HG03575 (cell line): ENCODE results near the gene MTRF1L.
A peak's percentile ranks its signal among the peaks of the same experiment; 100 is the strongest.
"Not testable (repeated sequence)": the region's sequence is repeated elsewhere in the genome, so short reads cannot be mapped to it uniquely, and the experiment has no call there.

Source experiments
- ATAC-seq: cut with Tn5 transposase; IDR thresholded peaks from one replicate; pipeline ENCODE4 v1.9.1; 2021; ENCODE audit not compliant: unreplicated experiment, insufficient number of reproducible peaks, low FRiP score; ENCODE audit errors: extremely low read depth

MTRF1L gene

DNA sequence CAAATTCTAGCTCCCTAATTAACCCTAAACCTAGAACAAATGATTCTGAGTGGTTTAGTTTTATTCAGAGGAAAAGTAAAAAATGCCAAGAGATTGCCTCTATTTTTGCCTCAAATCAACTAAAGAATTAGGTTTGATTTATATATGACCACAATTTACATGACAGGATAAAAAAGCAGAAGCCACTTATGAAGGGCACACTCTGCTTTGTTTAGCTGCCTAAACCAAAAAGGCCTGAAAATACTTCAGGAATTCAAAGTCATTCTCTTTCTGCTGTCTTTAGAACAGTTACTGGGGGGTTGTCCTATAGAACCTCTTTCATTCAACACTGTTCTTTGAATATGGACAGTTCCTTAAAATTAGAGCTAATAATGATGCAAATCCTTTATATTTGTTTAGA lies 25.0 kb downstream of the MTRF1L start:
- ATAC-seq: no peak

DNA sequence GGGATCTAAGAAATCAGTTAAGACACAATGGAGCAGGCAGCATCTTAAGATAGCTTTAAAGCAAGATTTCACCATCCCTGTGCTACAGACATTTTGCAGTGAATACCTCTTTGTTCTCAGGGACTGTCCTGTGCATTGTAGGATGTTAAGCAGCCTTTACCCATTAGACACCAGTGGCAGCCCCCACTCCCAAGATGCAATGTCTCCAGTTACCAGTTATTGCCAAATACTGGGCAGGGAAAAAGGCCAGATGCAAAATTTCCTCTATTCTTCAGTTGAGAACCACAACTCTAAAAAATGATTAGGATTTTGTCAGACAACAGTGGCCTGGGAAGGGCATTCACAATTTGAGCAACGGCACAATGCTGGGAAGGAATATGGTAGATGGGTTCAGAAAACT lies 25.8 kb downstream of the MTRF1L start:
- ATAC-seq: no peak

DNA sequence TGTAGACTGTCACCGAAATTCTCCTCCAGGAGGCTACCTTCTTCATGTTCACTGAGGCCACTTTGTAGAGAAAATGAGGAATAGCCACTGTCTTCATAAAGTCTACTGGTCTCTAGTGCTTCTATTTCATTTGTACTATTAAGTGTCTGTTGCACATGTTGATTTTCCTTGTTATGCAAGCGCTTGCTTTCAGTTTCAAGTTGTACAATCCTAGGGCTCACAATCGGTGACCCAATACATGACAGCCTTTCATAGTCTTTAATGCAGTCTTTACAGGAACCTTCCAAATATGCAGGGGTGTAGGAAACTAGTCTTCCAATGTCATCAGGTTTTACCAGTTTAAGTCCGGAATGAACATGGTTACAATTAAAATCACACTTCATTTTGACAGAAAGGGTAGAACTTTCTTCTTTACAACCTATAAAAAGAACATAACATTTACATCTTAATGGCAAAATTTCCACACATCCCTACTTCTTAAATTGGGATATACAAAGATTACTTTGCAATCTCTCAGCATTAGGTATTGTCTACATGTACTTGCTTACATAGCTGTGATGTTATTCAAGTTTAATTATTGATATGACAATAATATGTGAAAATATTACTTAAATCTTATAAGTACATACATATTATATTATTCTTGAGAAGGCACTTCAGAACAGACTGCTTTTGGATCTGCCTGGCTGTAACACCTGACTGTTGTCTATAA lies 27.1 kb downstream of the MTRF1L start:
- ATAC-seq: no peak

DNA sequence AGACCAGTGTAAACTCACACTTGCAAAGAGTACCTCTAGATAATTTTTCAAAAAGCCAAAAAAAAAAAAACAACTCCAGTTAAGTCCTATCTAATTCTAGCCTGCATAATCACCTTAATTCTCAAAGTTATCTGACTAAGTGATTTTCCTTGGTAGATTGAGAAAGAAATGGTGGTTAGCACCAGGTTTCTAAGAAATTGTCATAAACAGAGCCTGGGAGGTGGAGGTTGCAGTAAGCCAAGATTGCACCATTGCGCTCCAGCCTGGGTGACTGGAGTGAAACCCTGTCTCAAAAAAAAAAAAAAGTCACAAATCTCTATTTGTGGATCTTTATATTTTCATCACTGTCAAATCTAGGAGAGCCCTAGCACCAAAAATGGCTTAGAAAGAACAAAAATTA lies 28.6 kb downstream of the MTRF1L start:
- no peak for ATAC-seq

- no peak for ATAC-seq
Observed at GRCh38 chr6:152969688-152970418, 32.7 kb downstream of the MTRF1L start.

- ATAC-seq: not testable (repeated sequence)
Observed at GRCh38 chr6:152966168-152966894, 36.2 kb downstream of the MTRF1L start.

- ATAC-seq: no peak
Observed at GRCh38 chr6:152959333-152959732, 43.2 kb downstream of the MTRF1L start.

- ATAC-seq: no peak
Observed at GRCh38 chr6:152957796-152958195, 44.7 kb downstream of the MTRF1L start.

GRCh38 chr6:152954443-152954842 lies 48.1 kb downstream of the MTRF1L start:
- no peak for ATAC-seq

- no peak for ATAC-seq
Observed at GRCh38 chr6:152952866-152953509, 49.5 kb downstream of the MTRF1L start.

DNA sequence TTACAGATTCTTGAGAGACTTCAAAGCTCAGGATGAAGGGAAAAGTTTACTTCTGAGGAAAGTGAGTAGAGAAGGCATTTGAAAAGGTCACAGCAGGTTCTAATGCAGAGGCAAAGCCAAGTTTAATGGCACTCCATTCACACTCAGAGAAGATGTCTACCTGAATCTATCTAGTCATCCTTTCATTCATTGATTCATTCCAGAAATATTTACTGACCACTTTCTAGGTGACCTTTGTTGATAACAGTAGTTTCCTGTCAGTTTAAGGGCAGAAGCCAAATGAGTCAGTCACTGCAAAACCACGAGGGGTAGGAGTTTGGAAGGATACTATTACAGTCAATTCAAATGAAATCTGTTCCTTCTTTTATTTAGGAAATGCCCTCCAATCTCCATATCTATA lies 50.5 kb downstream of the MTRF1L start:
- no peak for ATAC-seq

- no peak for ATAC-seq
Observed at GRCh38 chr6:152950240-152950639, 52.3 kb downstream of the MTRF1L start.

GRCh38 chr6:152948150-152948768 lies 54.2 kb downstream of the MTRF1L start:
- ATAC-seq: peak; percentile 70

DNA sequence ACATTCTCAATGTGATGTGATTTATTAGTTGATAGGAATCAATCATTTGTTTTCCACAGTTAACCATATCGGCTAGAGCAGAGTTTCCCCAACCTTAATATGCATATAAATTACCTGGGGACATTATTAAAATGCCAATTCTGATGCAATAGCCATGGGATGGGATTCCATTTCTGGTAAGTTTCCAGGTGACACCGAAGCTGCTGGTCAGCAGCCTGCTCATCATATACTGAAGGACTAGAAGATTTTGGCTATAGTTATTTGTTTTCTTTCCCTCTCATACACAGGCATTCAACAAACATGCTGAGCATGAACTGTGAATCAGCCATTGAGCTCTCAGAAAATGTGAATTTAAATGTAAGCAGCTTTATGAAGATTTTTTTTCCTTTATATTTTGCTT lies 55.5 kb downstream of the MTRF1L start:
- no peak for ATAC-seq

DNA sequence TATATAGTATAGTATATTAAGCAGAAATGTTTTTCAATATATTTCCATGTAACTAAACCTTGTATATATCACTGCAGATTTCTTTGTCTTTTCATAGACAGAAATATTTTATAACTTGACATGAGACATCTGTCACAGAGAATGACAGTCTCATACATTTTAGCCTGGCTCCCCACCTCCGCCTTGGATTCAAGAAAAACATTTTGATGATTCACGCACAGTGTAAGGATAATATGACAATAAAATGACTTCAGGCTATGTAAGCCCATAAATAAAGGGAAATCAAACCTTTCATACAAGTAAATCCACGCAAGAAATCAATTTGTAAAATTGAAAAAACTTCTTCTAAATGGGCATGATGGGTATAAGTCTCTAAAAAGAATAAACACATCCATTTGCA lies 56.0 kb downstream of the MTRF1L start:
- ATAC-seq: no peak

GRCh38 chr6:152943260-152943897 lies 59.1 kb downstream of the MTRF1L start:
- ATAC-seq: no peak

GRCh38 chr6:152942319-152942869 lies 60.1 kb downstream of the MTRF1L start:
- no peak for ATAC-seq

DNA sequence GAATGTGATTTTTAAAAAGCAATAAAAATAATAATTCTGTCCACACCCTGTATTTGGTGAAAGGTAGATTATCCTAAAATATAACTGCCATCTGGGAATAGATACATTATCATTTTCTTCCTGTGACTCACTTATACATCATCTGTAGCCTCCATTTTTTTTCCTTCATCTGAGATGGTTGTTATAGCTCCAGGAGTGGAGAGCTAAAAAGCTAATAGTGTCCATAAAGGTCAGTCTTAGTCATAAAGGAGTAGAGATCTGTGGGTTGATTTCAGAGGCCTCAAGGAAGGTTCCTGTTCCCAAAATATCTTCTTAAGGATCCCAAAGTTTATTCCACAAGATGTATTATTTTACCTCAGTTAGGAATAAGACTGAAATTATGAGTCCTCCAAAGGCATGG lies 60.8 kb downstream of the MTRF1L start:
- ATAC-seq: no peak
